Measurements from ENCODE around the gene DHRS13.
"Not testable (repeated sequence)": the region's sequence is repeated elsewhere in the genome, so short reads cannot be mapped to it uniquely, and the experiment has no call there.

Gene DHRS13

GRCh38 chr17:28938552-28938951, 35.7 kb upstream of the DHRS13 start:
- no peak for DNase-seq
- in situ Hi-C loops (cut with MboI; ENCODE audit: low pct_unique_long_range_greater_than_20kb, low sequenced_read_pairs) = no loop called here

- in situ Hi-C loops (cut with MboI; ENCODE audit: low pct_unique_long_range_greater_than_20kb, low sequenced_read_pairs) = no loop called here
- DNase-seq = no peak
Measured at GRCh38 chr17:28937044-28937729, 34.3 kb upstream of the DHRS13 start.

GRCh38 chr17:28935744-28936460, 33.0 kb upstream of the DHRS13 start:
- no peak for DNase-seq
- in situ Hi-C loops (cut with MboI; ENCODE audit: low pct_unique_long_range_greater_than_20kb, low sequenced_read_pairs) = no loop called here

GRCh38 chr17:28934508-28934907, 31.6 kb upstream of the DHRS13 start:
- DNase-seq; in situ Hi-C loops (cut with MboI; ENCODE audit: low pct_unique_long_range_greater_than_20kb, low sequenced_read_pairs): not testable (repeated sequence)

- in situ Hi-C loops (cut with MboI; ENCODE audit: low pct_unique_long_range_greater_than_20kb, low sequenced_read_pairs) = no loop called here
- no peak for DNase-seq
Measured at GRCh38 chr17:28929787-28930186, 26.9 kb upstream of the DHRS13 start.

- DNase-seq = no peak
- in situ Hi-C loops (cut with MboI; ENCODE audit: low pct_unique_long_range_greater_than_20kb, low sequenced_read_pairs) = no loop called here
Measured at GRCh38 chr17:28928061-28928460, 25.2 kb upstream of the DHRS13 start.

GRCh38 chr17:28926786-28927185, 23.9 kb upstream of the DHRS13 start:
- no peak for DNase-seq
- in situ Hi-C loops (cut with MboI; ENCODE audit: low pct_unique_long_range_greater_than_20kb, low sequenced_read_pairs) = no loop called here

- DNase-seq = no peak
- in situ Hi-C loops (cut with MboI; ENCODE audit: low pct_unique_long_range_greater_than_20kb, low sequenced_read_pairs) = no loop called here
Measured at GRCh38 chr17:28926366-28926765, 23.5 kb upstream of the DHRS13 start.

- DNase-seq = peak; percentile 66
- in situ Hi-C loops (cut with MboI; ENCODE audit: low pct_unique_long_range_greater_than_20kb, low sequenced_read_pairs) = no loop called here
Measured at GRCh38 chr17:28925912-28926365, 23.1 kb upstream of the DHRS13 start.

GRCh38 chr17:28920201-28920600, 17.3 kb upstream of the DHRS13 start:
- DNase-seq = no peak
- in situ Hi-C loops (cut with MboI; ENCODE audit: low pct_unique_long_range_greater_than_20kb, low sequenced_read_pairs) = no loop called here

- no peak for DNase-seq
- in situ Hi-C loops (cut with MboI; ENCODE audit: low pct_unique_long_range_greater_than_20kb, low sequenced_read_pairs) = no loop called here
Measured at GRCh38 chr17:28918295-28918694, 15.4 kb upstream of the DHRS13 start.

GRCh38 chr17:28917465-28917864, 14.6 kb upstream of the DHRS13 start:
- DNase-seq = no peak
- in situ Hi-C loops (cut with MboI; ENCODE audit: low pct_unique_long_range_greater_than_20kb, low sequenced_read_pairs) = no loop called here

- no peak for DNase-seq
- in situ Hi-C loops (cut with MboI; ENCODE audit: low pct_unique_long_range_greater_than_20kb, low sequenced_read_pairs) = no loop called here
Measured at GRCh38 chr17:28917029-28917428, 14.2 kb upstream of the DHRS13 start.

GRCh38 chr17:28916302-28916934, 13.5 kb upstream of the DHRS13 start:
- in situ Hi-C loops (cut with MboI; ENCODE audit: low pct_unique_long_range_greater_than_20kb, low sequenced_read_pairs) = no loop called here
- DNase-seq = peak; percentile 51

GRCh38 chr17:28912938-28913333, 10.1 kb upstream of the DHRS13 start:
- DNase-seq = no peak
- in situ Hi-C loops (cut with MboI; ENCODE audit: low pct_unique_long_range_greater_than_20kb, low sequenced_read_pairs) = no loop called here

- in situ Hi-C loops (cut with MboI; ENCODE audit: low pct_unique_long_range_greater_than_20kb, low sequenced_read_pairs) = no loop called here
- DNase-seq = peak; percentile 49
Measured at GRCh38 chr17:28912281-28912937, 9.5 kb upstream of the DHRS13 start.

- no peak for DNase-seq
- in situ Hi-C loops (cut with MboI; ENCODE audit: low pct_unique_long_range_greater_than_20kb, low sequenced_read_pairs) = no loop called here
Measured at GRCh38 chr17:28911411-28912045, 8.6 kb upstream of the DHRS13 start.

GRCh38 chr17:28910534-28910933, 7.7 kb upstream of the DHRS13 start:
- in situ Hi-C loops (cut with MboI; ENCODE audit: low pct_unique_long_range_greater_than_20kb, low sequenced_read_pairs) = no loop called here
- no peak for DNase-seq

- DNase-seq = no peak
- in situ Hi-C loops (cut with MboI; ENCODE audit: low pct_unique_long_range_greater_than_20kb, low sequenced_read_pairs) = no loop called here
Measured at GRCh38 chr17:28908640-28909167, 5.8 kb upstream of the DHRS13 start.

Measured in KBM-7 (cell line).